ENCODE measurements around the gene VEGFB. TPM values are rescaled to one million over a fixed set of nuclear protein-coding genes. Genes with fewer than 3 reads are reported as not detected.
A peak's percentile ranks its signal among the peaks of the same experiment; 100 is the strongest.

VEGFB gene
- total RNA-seq, 4 donors from 2014 or later: 52.9 to 101 (median 75.7) TPM

DNA sequence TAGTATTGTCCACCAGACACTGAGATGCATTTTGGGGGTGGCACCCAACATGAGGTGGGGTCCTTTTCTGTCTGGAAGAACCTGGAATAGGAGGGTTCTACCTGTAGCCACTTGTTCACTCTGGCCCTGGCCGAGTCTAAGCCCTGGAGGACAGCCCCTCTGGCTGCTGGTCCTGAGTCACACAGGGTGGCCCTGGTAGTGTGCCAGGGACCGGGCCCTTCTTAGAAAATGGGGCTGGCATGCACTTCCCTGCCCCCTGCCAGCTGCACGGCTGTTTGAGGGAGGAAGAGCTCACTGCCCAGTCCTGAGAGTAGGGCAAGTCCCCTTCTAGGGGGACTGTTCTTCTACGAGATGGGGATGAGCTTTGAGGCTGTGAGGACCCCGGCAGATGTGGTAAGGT lies 19.1 kb downstream of the VEGFB start:
- Histone ChIP-seq H3K4me3 (replicated peaks in 1 of 3) (no peak overlapping the region), H3K27ac (no peak overlapping the region), H3K4me1 (peaks cover 25% of the 10 kb centered on the region in 2 donors), H3K27me3 (no peaks in the 10 kb centered on the region), H3K9me3 (no peaks in the 10 kb centered on the region), H3K36me3 (peaks cover 4 to 12% of the 10 kb centered on the region in 2 donors)
- intact Hi-C loops (cut with DNase I): no loop called here
- no peak for TF ChIP-seq POLR2A (IDR thresholded peaks at IDR 0.05)
- TF ChIP-seq, protein P1, sequence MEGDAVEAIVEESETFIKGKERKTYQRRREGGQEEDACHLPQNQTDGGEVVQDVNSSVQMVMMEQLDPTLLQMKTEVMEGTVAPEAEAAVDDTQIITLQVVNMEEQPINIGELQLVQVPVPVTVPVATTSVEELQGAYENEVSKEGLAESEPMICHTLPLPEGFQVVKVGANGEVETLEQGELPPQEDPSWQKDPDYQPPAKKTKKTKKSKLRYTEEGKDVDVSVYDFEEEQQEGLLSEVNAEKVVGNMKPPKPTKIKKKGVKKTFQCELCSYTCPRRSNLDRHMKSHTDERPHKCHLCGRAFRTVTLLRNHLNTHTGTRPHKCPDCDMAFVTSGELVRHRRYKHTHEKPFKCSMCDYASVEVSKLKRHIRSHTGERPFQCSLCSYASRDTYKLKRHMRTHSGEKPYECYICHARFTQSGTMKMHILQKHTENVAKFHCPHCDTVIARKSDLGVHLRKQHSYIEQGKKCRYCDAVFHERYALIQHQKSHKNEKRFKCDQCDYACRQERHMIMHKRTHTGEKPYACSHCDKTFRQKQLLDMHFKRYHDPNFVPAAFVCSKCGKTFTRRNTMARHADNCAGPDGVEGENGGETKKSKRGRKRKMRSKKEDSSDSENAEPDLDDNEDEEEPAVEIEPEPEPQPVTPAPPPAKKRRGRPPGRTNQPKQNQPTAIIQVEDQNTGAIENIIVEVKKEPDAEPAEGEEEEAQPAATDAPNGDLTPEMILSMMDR (IDR thresholded peaks at IDR 0.05): no peak
- WGBS, 2 donors: 69 to 76% methylated on average over 4 to 5 of the region's 5 CpGs
- DNase-seq: peak; percentile 45 to 54

- intact Hi-C loops (cut with DNase I): no loop called here
- DNase-seq: no peak
- no peaks in the 10 kb centered on the region for H3K9me3 ChIP-seq
- no peak for TF ChIP-seq POLR2A (IDR thresholded peaks at IDR 0.05)
- TF ChIP-seq, protein P1 (IDR thresholded peaks at IDR 0.05): no peak
- H3K4me3 ChIP-seq (replicated peaks in 1 of 3): no peak overlapping the region
- no peak overlapping the region for H3K27ac ChIP-seq
- 89 to 96% methylated on average over 6 to 7 of the region's 7 CpGs for WGBS, 2 donors
- no peaks in the 10 kb centered on the region for H3K27me3 ChIP-seq
- peaks cover 25% of the 10 kb centered on the region in 2 donors for H3K4me1 ChIP-seq
- peaks cover 11 to 20% of the 10 kb centered on the region in 2 donors for H3K36me3 ChIP-seq
Measured at GRCh38 chr11:64254326-64254725, 19.9 kb downstream of the VEGFB start.

- Histone ChIP-seq H3K4me1 (peaks cover 22 to 25% of the 10 kb centered on the region in 2 donors), H3K9me3 (no peaks in the 10 kb centered on the region), H3K36me3 (peaks cover 12 to 20% of the 10 kb centered on the region in 2 donors), H3K4me3 (replicated peaks in 1 of 3) (no peak overlapping the region), H3K27ac (no peak overlapping the region), H3K27me3 (no peaks in the 10 kb centered on the region)
- 95 to 98% methylated on average over 29 to 30 of the region's 35 CpGs for WGBS, 2 donors
- intact Hi-C loops (cut with DNase I): no loop called here
- DNase-seq: no peak
- TF ChIP-seq, protein P1 (IDR thresholded peaks at IDR 0.05): no peak
Measured at GRCh38 chr11:64255135-64256128, 21.0 kb downstream of the VEGFB start.

GRCh38 chr11:64256300-64256699 lies 21.9 kb downstream of the VEGFB start:
- TF ChIP-seq POLR2A (IDR thresholded peaks at IDR 0.05): no peak
- TF ChIP-seq, protein P1 (IDR thresholded peaks at IDR 0.05): no peak
- DNase-seq: no peak
- WGBS, 2 donors: 90% methylated on average over 12 of the region's 15 CpGs; no CpG with 5 or more reads in 1 of the 2 donors
- H3K4me3 ChIP-seq (replicated peaks in 1 of 3): no peak overlapping the region
- peaks cover 15 to 18% of the 10 kb centered on the region in 2 donors for H3K4me1 ChIP-seq
- H3K27ac ChIP-seq: no peak overlapping the region
- intact Hi-C loops (cut with DNase I): no loop called here
- no peaks in the 10 kb centered on the region for H3K9me3 ChIP-seq
- H3K36me3 ChIP-seq: peaks cover 12 to 20% of the 10 kb centered on the region in 2 donors
- H3K27me3 ChIP-seq: no peaks in the 10 kb centered on the region

- 89 to 90% methylated on average over 15 to 24 of the region's 24 CpGs for WGBS, 2 donors
- peaks cover 24 to 32% of the 10 kb centered on the region in 2 donors for H3K36me3 ChIP-seq
- H3K4me1 ChIP-seq: peaks cover 0 to under 1% of the 10 kb centered on the region in 2 donors
Measured at GRCh38 chr11:64258356-64258755, 24.0 kb downstream of the VEGFB start.

More at GRCh38 chr11:64258356-64258755, 24.0 kb downstream of the VEGFB start:
- Histone ChIP-seq H3K9me3 (no peaks in the 10 kb centered on the region), H3K27ac (no peak overlapping the region), H3K4me3 (replicated peaks in 1 of 3) (no peak overlapping the region), H3K27me3 (no peaks in the 10 kb centered on the region)
- no peak for DNase-seq
- TF ChIP-seq, protein P1 (IDR thresholded peaks at IDR 0.05): no peak
- TF ChIP-seq POLR2A (IDR thresholded peaks at IDR 0.05): no peak
- intact Hi-C loops (cut with DNase I): no loop called here
